HepG2 (cell line): ENCODE measurements around the gene MGMT. TPM values are rescaled to one million over a fixed set of nuclear protein-coding genes. Genes with fewer than 3 reads are reported as not detected.
A peak's percentile ranks its signal among the peaks of the same experiment; 100 is the strongest.

Experiments used
- ATAC-seq: fragments of 200-7000 bp; cut with Tn5 transposase; 3 replicates; pipeline ENCODE4 v1.9.1; 2020; ENCODE audit warnings: mild to moderate bottlenecking, moderate library complexity
- BruUV-seq: library from RNA; stranded (reverse); fragments of 400-500 nt; replicated peaks from 2 replicates; lab custom pipeline; 2021; lab: Mats Ljungman, UMichigan
- CTCF ChIA-PET: fragments of 300-600 bp; formaldehyde crosslinking; extraction: SDS; loops from one replicate; lab custom pipeline; 2021; ENCODE audit warnings: low total read pairs, inconsistent platforms, low intra/inter-chr PET ratio; lab: Yijun Ruan, JAX
- POLR2A ChIA-PET: fragments of 350-600 bp; sonication (Branson Sonifier 250); formaldehyde crosslinking; loops from one replicate; lab custom pipeline; 2020; ENCODE audit warnings: antibody characterized with exemption, inconsistent platforms; lab: Yijun Ruan, JAX
- DNase-seq: peaks from one replicate; pipeline ENCODE4 v3.0.0-alpha.2; 2015; ENCODE audit warnings: low spot score
- FAIRE-seq: peaks from 3 replicates; lab custom pipeline; 2011; peaks lifted over from hg19 to GRCh38; lab: Jason Lieb, UNC
- H2AFZ ChIP-seq: one replicate; pipeline ENCODE4 v1.6.1; 2011; ENCODE audit warnings: low read length, inconsistent platforms
- H3K27ac ChIP-seq: fragments of 300-600 bp; 3 replicates; pipeline ENCODE4 v1.8.0; 2011; ENCODE audit warnings: mixed run types, mild to moderate bottlenecking, mixed read lengths, low read length, inconsistent platforms; ENCODE audit not compliant: insufficient read depth; ENCODE audit errors: extremely low read length
- H3K27me3 ChIP-seq, 2 experiments: fragments of 200-600 bp in 1 of 2; 2 replicates in 1 of 2; 3 replicates in 1 of 2; pipeline versions ENCODE4 v1.6.0 to v1.8.0; 2011; ENCODE audit warnings: low read length in 2 of 2, mild to moderate bottlenecking in 2 of 2, moderate library complexity in 2 of 2, inconsistent platforms in 1 of 2; ENCODE audit not compliant: insufficient read depth in 2 of 2, control insufficient read depth in 1 of 2
- H3K36me3 ChIP-seq, 2 experiments: fragments of 200-600 bp in 1 of 2; replicated peaks in 1 of 2; 2 replicates in 1 of 2; 3 replicates in 1 of 2; pipeline versions ENCODE4 v1.5.1 to v1.8.0; 2011; ENCODE audit warnings: low read length in 2 of 2, inconsistent platforms in 1 of 2; ENCODE audit not compliant: insufficient read depth in 2 of 2, control insufficient read depth in 1 of 2
- H3K4me1 ChIP-seq: 2 replicates; pipeline ENCODE4 v1.5.1; 2012; ENCODE audit warnings: low read length, inconsistent platforms; ENCODE audit not compliant: insufficient read depth
- H3K4me2 ChIP-seq: 2 replicates; pipeline ENCODE4 v1.6.0; 2011; ENCODE audit warnings: low read depth, low read length, inconsistent platforms
- H3K4me3 ChIP-seq, 3 experiments: fragments of 200-600 bp in 1 of 3; sonication (generic), shearing (Covaris generic) in 1 of 3; replicated peaks in 1 of 3; 2 replicates each; pipeline ENCODE4 v1.5.1; 2011 to 2016; ENCODE audit warnings: low read length in 3 of 3, inconsistent platforms in 2 of 3, low read depth in 2 of 3, mild to moderate bottlenecking in 2 of 3, control low read depth in 1 of 3, mixed read lengths in 1 of 3; ENCODE audit not compliant: insufficient read depth in 1 of 3
- H3K79me2 ChIP-seq: one replicate; pipeline ENCODE4 v1.6.1; 2011; ENCODE audit warnings: low read length, inconsistent platforms; ENCODE audit not compliant: insufficient read depth
- H3K9ac ChIP-seq: 2 replicates; pipeline ENCODE4 v1.6.0; 2011; ENCODE audit warnings: mild to moderate bottlenecking, low read depth, low read length, inconsistent platforms; ENCODE audit not compliant: insufficient read depth
- H3K9me3 ChIP-seq: 2 replicates; pipeline ENCODE4 v1.5.1; 2012; ENCODE audit warnings: mild to moderate bottlenecking, low read length
- H4K20me1 ChIP-seq: 2 replicates; pipeline ENCODE4 v1.6.0; 2011; ENCODE audit warnings: inconsistent platforms, mild to moderate bottlenecking, low read length, moderate library complexity; ENCODE audit not compliant: insufficient read depth
- BCL6 ChIP-seq: IDR thresholded peaks from 2 replicates; pipeline ENCODE4 v1.6.1; 2016; ENCODE audit warnings: missing genetic modification reagents, missing compliant biosample characterization
- FOSL2 ChIP-seq: sonication (generic); formaldehyde crosslinking; IDR thresholded peaks from 2 replicates; pipeline ENCODE4 v1.4.0; 2020; ENCODE audit warnings: missing genetic modification reagents
- FOXM1 ChIP-seq: sonication (generic); formaldehyde crosslinking; IDR thresholded peaks from 2 replicates; pipeline ENCODE4 v1.5.0; 2020; ENCODE audit warnings: missing genetic modification reagents
- HOXA7 ChIP-seq: sonication (generic); formaldehyde crosslinking; IDR thresholded peaks from 2 replicates; pipeline ENCODE4 v1.8.1; 2022; ENCODE audit warnings: mild to moderate bottlenecking, missing genetic modification reagents, moderate library complexity
- RBAK ChIP-seq: sonication (generic); formaldehyde crosslinking; IDR thresholded peaks from 2 replicates; pipeline ENCODE4 v1.5.1; 2020; ENCODE audit warnings: mild to moderate bottlenecking, missing genetic modification reagents
- RFXAP ChIP-seq: sonication (generic); formaldehyde crosslinking; IDR thresholded peaks from 2 replicates; pipeline ENCODE4 v1.4.0; 2020; ENCODE audit warnings: missing genetic modification reagents, borderline replicate concordance
- TCF7 ChIP-seq: sonication (generic); IDR thresholded peaks from 2 replicates; pipeline ENCODE4 v1.6.1; 2016; ENCODE audit warnings: antibody characterized with exemption, low read depth
- ZNF12 ChIP-seq: sonication (generic); formaldehyde crosslinking; IDR thresholded peaks from 2 replicates; pipeline ENCODE4 v1.5.0; 2020; ENCODE audit warnings: missing genetic modification reagents
- ZNF331 ChIP-seq: sonication (generic); formaldehyde crosslinking; IDR thresholded peaks from 2 replicates; pipeline ENCODE4 v1.4.0; 2020; ENCODE audit warnings: missing genetic modification reagents
- ZNF383 ChIP-seq: sonication (generic); formaldehyde crosslinking; IDR thresholded peaks from 2 replicates; pipeline ENCODE4 v1.4.0; 2020; ENCODE audit warnings: missing genetic modification reagents, mild to moderate bottlenecking, borderline replicate concordance
- WGBS: methylation state at CpG from one replicate; pipeline ENCODE4 v1.1.6; 2017; ENCODE audit warnings: low lambda C conversion rate; 5-methylcytosine and 5-hydroxymethylcytosine counted together
- in situ Hi-C: cut with HindIII; loops from 2 replicates; pipeline ENCODE4 v1.10.0; 2017; ENCODE audit warnings: low pct_unique_long_range_greater_than_20kb; ENCODE audit not compliant: extremely low pct_ligation_motif_present
- intact Hi-C: fragments of 100-400 bp; cut with micrococcal nuclease; formaldehyde crosslinking; loops from one replicate; pipeline ENCODE4 v1.10.0; 2022; ENCODE audit not compliant: unreplicated experiment
- polyA plus RNA-seq, 8 experiments: library from polyadenylated mRNA; depleted of rRNA in 3 of 8; stranded (reverse) in 7 of 8; unstranded in 1 of 8; fragments of >200 nt; fragmentation: Illumina TruSeq in 4 of 8; extraction: Trizol in 4 of 8; gene quantifications; 2 replicates each; pipeline versions ENCODE4 v1.2.1 to v1.2.3, GENCODE V29; 2011 to 2016; ENCODE audit warnings: low read depth in 4 of 8, missing spikeins in 1 of 8, mixed read lengths in 1 of 8; ENCODE audit not compliant: insufficient read depth in 1 of 8
- total RNA-seq, 5 experiments: library from RNA; depleted of rRNA; stranded (reverse); fragments of >200 nt; fragmentation: Illumina TruSeq; extraction: Trizol; gene quantifications; 2 replicates each; pipeline ENCODE4 v1.2.3, GENCODE V29; 2016; ENCODE audit warnings: low read depth in 1 of 5
- TF ChIP-seq, protein P1 (sequence below): sonication (generic); formaldehyde crosslinking; IDR thresholded peaks from 2 replicates; pipeline ENCODE4 v1.5.1; 2020; ENCODE audit warnings: missing genetic modification reagents, mild to moderate bottlenecking, borderline replicate concordance
- TF ChIP-seq, protein P2 (sequence below): sonication (generic); formaldehyde crosslinking; IDR thresholded peaks from 2 replicates; pipeline ENCODE4 v1.9.0; 2021; ENCODE audit warnings: missing genetic modification reagents, borderline replicate concordance

The MGMT gene
- total and polyA plus RNA-seq, 2 of the 13 experiments (the other 11 are each of a cell fraction or from before 2014, with no cell fraction given) = 12.0 to 19.5 TPM

DNA sequence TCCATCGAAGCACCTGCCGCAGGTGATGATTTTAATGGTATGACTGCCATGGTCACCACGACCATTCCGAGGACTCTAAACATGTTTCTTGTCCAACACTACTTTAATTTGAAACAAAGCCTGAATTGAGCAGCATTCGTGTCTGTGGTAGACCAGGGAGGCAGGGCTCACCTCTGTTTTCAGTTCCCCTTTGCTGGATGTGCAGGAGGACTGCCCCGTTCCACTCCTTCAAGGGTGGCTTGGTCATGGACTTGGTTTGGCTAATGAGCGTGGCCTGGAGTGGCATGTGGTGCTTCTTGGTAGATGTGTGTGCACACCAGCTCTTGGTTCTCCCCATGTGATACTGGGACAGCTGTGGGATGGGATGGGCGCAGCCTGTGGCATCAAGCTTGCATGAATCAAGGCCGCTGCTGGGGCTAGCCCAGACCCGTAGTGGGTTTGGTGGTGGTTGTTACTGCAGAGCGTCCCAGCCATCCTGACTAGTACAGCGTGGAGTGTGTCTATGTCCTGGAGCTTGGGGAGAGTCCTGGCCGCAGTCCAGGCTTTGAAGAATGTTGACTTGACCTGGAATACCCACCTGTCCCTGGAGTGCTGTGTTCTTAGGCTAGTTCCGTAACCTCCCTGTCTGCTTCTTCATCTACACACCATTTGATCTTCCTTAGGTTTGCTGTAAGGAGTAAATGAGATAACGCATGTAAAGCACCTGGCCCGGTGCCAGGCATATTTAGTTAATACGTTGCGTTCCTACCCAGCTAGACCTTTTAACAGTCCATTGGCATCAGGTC lies 34.8 kb downstream of the MGMT start:
- Histone ChIP-seq H2AFZ (no peak overlapping the region), H3K4me3 (no peak overlapping the region), H3K9ac (no peak overlapping the region), H3K9me3 (peaks cover 23% of the 10 kb centered on the region), H3K4me1 (peaks cover 21% of the 10 kb centered on the region), H3K4me2 (no peak overlapping the region), H3K27me3 (no peaks in the 10 kb centered on the region), H3K79me2 (peaks cover 21% of the 10 kb centered on the region), H3K27ac (no peak overlapping the region), H3K36me3 (no peaks in the 10 kb centered on the region), H4K20me1 (no peaks in the 10 kb centered on the region)
- ChIA-PET POLR2A (no interaction called here), CTCF (no interaction called here)
- 80% methylated on average over 17 of the region's 18 CpGs for WGBS
- no TSS peak for BruUV-seq
- TF ChIP-seq, protein P1, sequence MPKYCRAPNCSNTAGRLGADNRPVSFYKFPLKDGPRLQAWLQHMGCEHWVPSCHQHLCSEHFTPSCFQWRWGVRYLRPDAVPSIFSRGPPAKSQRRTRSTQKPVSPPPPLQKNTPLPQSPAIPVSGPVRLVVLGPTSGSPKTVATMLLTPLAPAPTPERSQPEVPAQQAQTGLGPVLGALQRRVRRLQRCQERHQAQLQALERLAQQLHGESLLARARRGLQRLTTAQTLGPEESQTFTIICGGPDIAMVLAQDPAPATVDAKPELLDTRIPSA (CRISPR knock-in tag) = no peak
- TF ChIP-seq FOSL2 (no peak), ZNF12 (peak; percentile 97), ZNF331 (no peak), HOXA7 (no peak), RFXAP (CRISPR knock-in tag) (no peak), TCF7 (0 out of 2 replicates have a peak, but pooled peaks have one; percentile 34), ZNF383 (CRISPR knock-in tag) (no peak), RBAK (CRISPR knock-in tag) (peak; percentile 82; the same call in 1 of the 2 replicates), FOXM1 (CRISPR knock-in tag) (no peak), BCL6 (CRISPR knock-in tag) (peak; percentile 61; the same call in 1 of the 2 replicates)
- TF ChIP-seq, protein P2, sequence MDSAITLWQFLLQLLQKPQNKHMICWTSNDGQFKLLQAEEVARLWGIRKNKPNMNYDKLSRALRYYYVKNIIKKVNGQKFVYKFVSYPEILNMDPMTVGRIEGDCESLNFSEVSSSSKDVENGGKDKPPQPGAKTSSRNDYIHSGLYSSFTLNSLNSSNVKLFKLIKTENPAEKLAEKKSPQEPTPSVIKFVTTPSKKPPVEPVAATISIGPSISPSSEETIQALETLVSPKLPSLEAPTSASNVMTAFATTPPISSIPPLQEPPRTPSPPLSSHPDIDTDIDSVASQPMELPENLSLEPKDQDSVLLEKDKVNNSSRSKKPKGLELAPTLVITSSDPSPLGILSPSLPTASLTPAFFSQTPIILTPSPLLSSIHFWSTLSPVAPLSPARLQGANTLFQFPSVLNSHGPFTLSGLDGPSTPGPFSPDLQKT (CRISPR knock-in tag) = no peak
- intact Hi-C loops (no loop called here), in situ Hi-C loops (no loop called here)
- ATAC-seq (no peak; the same call in 2 of the 3 replicates), DNase-seq (no peak), FAIRE-seq (no peak)
